ENCODE data around the gene PLPP1.

The PLPP1 gene

DNA sequence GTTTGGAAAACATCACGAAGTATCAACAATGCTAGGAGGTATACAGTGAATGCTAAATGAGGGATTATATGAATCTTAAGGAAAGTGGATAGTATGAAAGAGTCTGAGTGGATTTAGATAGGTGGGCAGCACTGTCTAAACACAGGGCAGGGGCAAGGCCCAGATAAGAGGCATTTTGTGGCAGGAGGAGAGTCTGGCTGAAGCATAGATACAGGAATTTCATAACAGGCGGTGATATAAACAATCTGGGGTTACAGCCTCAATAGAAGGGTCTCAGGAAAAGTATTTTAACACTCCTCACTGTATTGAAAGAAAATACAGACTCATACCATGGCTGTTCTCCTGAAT lies 96.9 kb downstream of the PLPP1 start:
- TF ChIP-seq SIN3A (IDR thresholded peaks at IDR 0.05; ENCODE audit: borderline replicate concordance, insufficient read depth, low read length): no peak
- no peak for TF ChIP-seq REST (IDR thresholded peaks at IDR 0.05; ENCODE audit: insufficient read depth in 1 of 2, low read depth in 2 of 2, low read length in 2 of 2)
- TF ChIP-seq POLR2AphosphoS5 (IDR thresholded peaks at IDR 0.05; ENCODE audit: low read depth, low read length): no peak
- TF ChIP-seq FOXP2 (optimal IDR thresholded peaks at IDR 0.05; ENCODE audit: borderline replicate concordance, extremely low read depth, extremely low read length, insufficient read depth): no peak

DNA sequence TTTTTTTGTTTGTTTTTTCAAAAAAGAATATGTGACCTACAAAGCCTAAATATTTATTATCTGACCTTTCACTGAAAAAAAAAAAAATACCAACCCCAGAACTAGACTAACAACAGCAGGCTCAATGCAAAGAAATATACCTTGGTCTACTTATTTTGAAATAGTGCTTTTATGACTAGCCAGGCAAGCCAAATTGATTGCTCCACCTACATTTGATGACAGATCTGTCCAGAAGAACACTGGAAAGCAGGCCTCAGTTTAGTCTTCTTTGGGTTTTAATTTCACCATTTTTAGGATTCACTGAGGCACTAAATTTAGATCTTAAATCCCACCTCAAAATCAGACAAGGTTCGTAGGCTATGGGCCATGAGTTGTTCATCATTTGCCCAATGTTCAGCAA lies 97.3 kb downstream of the PLPP1 start:
- TF ChIP-seq FOXP2 (optimal IDR thresholded peaks at IDR 0.05; ENCODE audit: borderline replicate concordance, extremely low read depth, extremely low read length, insufficient read depth) (no peak), REST (IDR thresholded peaks at IDR 0.05; ENCODE audit: insufficient read depth in 1 of 2, low read depth in 2 of 2, low read length in 2 of 2) (no peak), TAF1 (IDR thresholded peaks at IDR 0.05; ENCODE audit: borderline replicate concordance, insufficient read depth, low read length) (no peak), SIN3A (IDR thresholded peaks at IDR 0.05; ENCODE audit: borderline replicate concordance, insufficient read depth, low read length) (no peak), POLR2AphosphoS5 (IDR thresholded peaks at IDR 0.05; ENCODE audit: low read depth, low read length) (no peak)

- TF ChIP-seq TAF1 (IDR thresholded peaks at IDR 0.05; ENCODE audit: borderline replicate concordance, insufficient read depth, low read length) (no peak), POLR2AphosphoS5 (IDR thresholded peaks at IDR 0.05; ENCODE audit: low read depth, low read length) (no peak), SIN3A (IDR thresholded peaks at IDR 0.05; ENCODE audit: borderline replicate concordance, insufficient read depth, low read length) (no peak), REST (IDR thresholded peaks at IDR 0.05; ENCODE audit: insufficient read depth in 1 of 2, low read depth in 2 of 2, low read length in 2 of 2) (no peak), FOXP2 (optimal IDR thresholded peaks at IDR 0.05; ENCODE audit: borderline replicate concordance, extremely low read depth, extremely low read length, insufficient read depth) (no peak)
Observed at GRCh38 chr5:55432549-55432948, 102.2 kb downstream of the PLPP1 start.

DNA sequence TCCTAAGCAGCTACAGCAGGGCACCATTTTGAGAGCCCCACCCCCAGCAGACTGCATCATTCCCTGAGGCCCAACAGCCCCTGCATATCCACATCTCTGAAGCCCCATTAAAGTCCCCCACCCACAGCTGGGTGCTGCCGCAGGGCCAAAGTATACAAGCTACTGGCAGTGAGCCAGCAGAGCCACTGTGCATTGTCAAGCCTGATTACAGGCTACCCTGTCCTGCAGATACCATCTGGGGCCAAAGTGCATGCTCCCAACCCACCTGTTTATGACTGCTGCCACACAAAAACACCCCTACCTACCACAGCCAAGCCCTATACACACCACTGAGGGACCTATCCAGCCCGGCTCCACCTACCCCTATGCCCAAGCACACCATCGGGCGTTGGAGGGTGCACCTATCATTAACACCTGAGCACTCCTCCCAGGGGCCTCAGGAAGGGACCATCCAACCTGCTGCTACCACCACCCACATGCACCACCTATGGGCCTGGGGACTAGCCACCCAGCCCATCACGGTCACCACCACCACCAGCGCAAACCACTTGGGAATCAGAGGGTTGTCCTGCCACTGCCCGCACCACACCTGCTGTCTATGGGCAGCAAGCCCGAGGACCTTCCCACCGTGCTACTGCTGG lies 105.0 kb downstream of the PLPP1 start:
- TF ChIP-seq POLR2AphosphoS5 (IDR thresholded peaks at IDR 0.05; ENCODE audit: low read depth, low read length) (no peak), REST (IDR thresholded peaks at IDR 0.05; ENCODE audit: insufficient read depth in 1 of 2, low read depth in 2 of 2, low read length in 2 of 2) (no peak), TAF1 (IDR thresholded peaks at IDR 0.05; ENCODE audit: borderline replicate concordance, insufficient read depth, low read length) (no peak), SIN3A (IDR thresholded peaks at IDR 0.05; ENCODE audit: borderline replicate concordance, insufficient read depth, low read length) (no peak), FOXP2 (optimal IDR thresholded peaks at IDR 0.05; ENCODE audit: borderline replicate concordance, extremely low read depth, extremely low read length, insufficient read depth) (no peak)

- no peak for TF ChIP-seq POLR2AphosphoS5 (IDR thresholded peaks at IDR 0.05; ENCODE audit: low read depth, low read length)
- no peak for TF ChIP-seq SIN3A (IDR thresholded peaks at IDR 0.05; ENCODE audit: borderline replicate concordance, insufficient read depth, low read length)
- TF ChIP-seq TAF1 (IDR thresholded peaks at IDR 0.05; ENCODE audit: borderline replicate concordance, insufficient read depth, low read length): no peak
- no peak for TF ChIP-seq FOXP2 (optimal IDR thresholded peaks at IDR 0.05; ENCODE audit: borderline replicate concordance, extremely low read depth, extremely low read length, insufficient read depth)
- no peak for TF ChIP-seq REST (IDR thresholded peaks at IDR 0.05; ENCODE audit: insufficient read depth in 1 of 2, low read depth in 2 of 2, low read length in 2 of 2)
Observed at GRCh38 chr5:55429221-55429612, 105.5 kb downstream of the PLPP1 start.
